Diencephalon (tissue), 1 donor: ENCODE results near the gene CDK9. TPM values are rescaled to one million over a fixed set of nuclear protein-coding genes. Genes with fewer than 3 reads are reported as not detected.

ENCODE experiments used
- small RNA-seq: library from RNA; depleted of rRNA; stranded (forward); fragments of <200 nt; gene quantifications from one replicate; pipeline ENCODE3, GENCODE V24; 2014
- total RNA-seq: library from RNA; depleted of rRNA; stranded (reverse); fragments of >200 nt; gene quantifications from one replicate; pipeline ENCODE4 v1.2.3, GENCODE V29; 2014

CDK9 gene
- total RNA-seq = 48.2 TPM

GRCh38 chr9:127785933-127786772, at the start of gene CDK9:
Gene CDK9 (plus strand): TSS chr9:127786034. CDS start chr9:127786149, 115 bp downstream.

GRCh38 chr9:127778280-127779135, 7.3 kb upstream of the CDK9 start, which contains the start of gene SH2D3C:
Gene SH2D3C (minus strand): TSS chr9:127778666. CDS start chr9:127778627, 39 bp downstream.

GRCh38 chr9:127802576-127803443, 17.0 kb downstream of the CDK9 start, which contains the start of gene FPGS:
Gene FPGS (plus strand): TSS chr9:127802882. CDS start chr9:127802925, 43 bp downstream.

Small RNA genes lying within 50 kb of the gene (small RNA-seq; reads per million reads assigned to genes)
- not detected for gene RF00019

Other genes with a start within 250 kb of the CDK9 start
- 119 TPM for gene STXBP1, start 173.8 kb upstream of the CDK9 start, total RNA-seq
- 3.0 TPM for gene CFAP157, start 79.0 kb upstream of the CDK9 start, total RNA-seq
- gene PTRH1, start 70.4 kb upstream of the CDK9 start, total RNA-seq = 11.1 TPM
- 0.23 TPM for gene TTC16, start 70.0 kb upstream of the CDK9 start, total RNA-seq
- gene TOR2A, start 50.7 kb upstream of the CDK9 start, total RNA-seq = 9.9 TPM
- 9.2 TPM for gene SH2D3C, start 7.4 kb upstream of the CDK9 start, total RNA-seq
- gene FPGS, start 16.8 kb downstream of the CDK9 start, total RNA-seq = 17.3 TPM
- 1.8 TPM for gene ENG, start 68.6 kb downstream of the CDK9 start, total RNA-seq
- 68.7 TPM for gene AK1, start 91.6 kb downstream of the CDK9 start, total RNA-seq
- 46.4 TPM for gene ST6GALNAC6, start 113.6 kb downstream of the CDK9 start, total RNA-seq
- gene ST6GALNAC4, start 131.0 kb downstream of the CDK9 start, total RNA-seq = 9.9 TPM
- gene PIP5KL1, start 144.7 kb downstream of the CDK9 start, total RNA-seq = 11.5 TPM
- gene DPM2, start 151.8 kb downstream of the CDK9 start, total RNA-seq = 15.5 TPM
- 6.9 TPM for gene EEIG1, start 195.0 kb downstream of the CDK9 start, total RNA-seq